Esophagus (tissue), 2 donors: ENCODE measurements around the gene INCA1. TPM values are rescaled to one million over a fixed set of nuclear protein-coding genes. Genes with fewer than 3 reads are reported as not detected.

Experiments used
- H3K27ac ChIP-seq, 2 donors: one replicate each; pipeline ENCODE4 v1.5.1; 2013; ENCODE audit warnings: low read depth in 2 of 2, mild to moderate bottlenecking in 2 of 2, inconsistent platforms in 1 of 2, low read length in 1 of 2, moderate library complexity in 1 of 2
- H3K27me3 ChIP-seq, 2 donors: one replicate each; pipeline ENCODE4 v1.6.1; 2013; ENCODE audit warnings: low read length in 2 of 2, control low read depth in 1 of 2, mild to moderate bottlenecking in 1 of 2; ENCODE audit not compliant: insufficient read depth in 2 of 2, control insufficient read depth in 1 of 2
- H3K36me3 ChIP-seq, 2 donors: one replicate each; pipeline ENCODE4 v1.6.1; 2013; ENCODE audit warnings: low read length in 1 of 2; ENCODE audit not compliant: control insufficient read depth in 2 of 2, insufficient read depth in 2 of 2
- H3K4me1 ChIP-seq, 2 donors: one replicate each; pipeline ENCODE4 v1.6.1; 2013; ENCODE audit warnings: low read length in 1 of 2; ENCODE audit not compliant: control insufficient read depth in 2 of 2, insufficient read depth in 2 of 2
- H3K4me3 ChIP-seq, 2 donors: one replicate each; pipeline ENCODE4 v1.5.1; 2013; ENCODE audit warnings: low read length in 2 of 2, mild to moderate bottlenecking in 2 of 2, low read depth in 1 of 2, moderate library complexity in 1 of 2
- H3K9me3 ChIP-seq, 2 donors: one replicate each; pipeline ENCODE4 v1.6.1; 2013; ENCODE audit warnings: mild to moderate bottlenecking in 2 of 2, low read depth in 1 of 2, low read length in 1 of 2, moderate library complexity in 1 of 2; ENCODE audit not compliant: control insufficient read depth in 2 of 2, insufficient read depth in 1 of 2
- WGBS, 2 donors: extraction: QIAGEN DNeasy Blood & Tissue Kit; methylation state at CpG; one replicate each; pipeline ENCODE4 v1.1.7; 2013; 5-methylcytosine and 5-hydroxymethylcytosine counted together
- polyA plus RNA-seq, 2 donors: library from polyadenylated mRNA; stranded (reverse); fragments of 200-250 nt; gene quantifications; one replicate each; pipeline ENCODE4 v1.2.3, GENCODE V29; 2013
- donor health status: healthy with polysubstance abuse.
- donor health status: Bipolar disorder and iron deficiency.

INCA1 gene
- polyA plus RNA-seq, 2 donors = 0.67 to 1.2 TPM

DNA sequence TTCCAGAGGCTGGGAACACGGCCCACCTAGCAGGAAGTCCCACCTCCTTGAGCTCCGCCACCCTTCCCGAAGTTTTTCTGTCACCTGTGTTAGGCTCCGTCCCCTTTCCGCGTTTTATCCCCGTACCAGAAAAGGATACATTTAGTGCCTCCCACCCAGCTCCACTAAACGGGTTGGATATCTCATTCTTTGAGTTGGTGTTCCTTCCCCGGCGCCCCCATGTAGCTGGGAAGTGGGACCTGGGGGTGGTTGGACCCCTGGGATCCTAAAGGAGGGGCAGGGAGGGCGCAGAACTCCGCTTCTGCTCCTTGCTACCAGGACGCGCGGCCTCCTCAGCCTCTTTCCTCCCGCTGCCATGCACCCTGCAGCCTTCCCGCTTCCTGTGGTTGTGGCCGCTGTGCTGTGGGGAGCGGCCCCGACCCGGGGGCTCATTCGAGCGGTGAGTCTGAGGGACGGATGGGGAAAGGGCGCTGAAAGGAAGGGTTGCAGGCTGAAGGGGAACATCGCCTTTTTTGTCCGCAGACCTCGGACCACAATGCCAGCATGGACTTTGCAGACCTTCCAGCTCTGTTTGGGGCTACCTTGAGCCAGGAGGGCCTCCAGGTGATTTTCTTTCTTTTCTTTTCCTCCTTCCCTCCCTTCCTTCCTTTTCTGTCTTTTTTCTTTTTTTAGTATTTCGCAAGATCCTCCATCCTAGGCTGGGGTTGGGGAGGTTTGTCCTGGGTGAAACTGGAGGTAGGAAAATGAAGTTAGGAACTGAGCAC lies 56.6 kb downstream of the INCA1 start:
- WGBS, 2 donors = 1% methylated on average over 28 to 29 of the region's 29 CpGs
- peaks cover 5 to 39% of the 10 kb centered on the region in 2 donors for H3K36me3 ChIP-seq
- no peaks in the 10 kb centered on the region for H3K9me3 ChIP-seq

GRCh38 chr17:4939796-4940554 lies 57.3 kb downstream of the INCA1 start, which contains the start of the genes RNF167 and SLC25A11:
TSS of gene RNF167 (plus strand) at chr17:4940268. CDS start at chr17:4940910, 642 bp downstream.
TSS of gene SLC25A11 (minus strand) at chr17:4940046. CDS start at chr17:4939910, 136 bp downstream.
- H3K9me3 ChIP-seq = no peaks in the 10 kb centered on the region
- peak within 1 kb of the TSS; percentile 90 to 99 for H3K27ac ChIP-seq
- H3K36me3 ChIP-seq = peaks cover 5 to 39% of the 10 kb centered on the region in 2 donors
- 0% methylated on average over 69 to 72 of the region's 72 CpGs for WGBS, 2 donors
- H3K27me3 ChIP-seq = no peaks in the 10 kb centered on the region
- H3K4me3 ChIP-seq = peak within 1 kb of the TSS; percentile 76 to 83
- peaks cover 6 to 9% of the 10 kb centered on the region in 2 donors for H3K4me1 ChIP-seq

More for the DNA sequence above, 56.6 kb downstream of the INCA1 start:
- peaks cover 8 to 14% of the 10 kb centered on the region in 2 donors for H3K4me1 ChIP-seq
- H3K27ac ChIP-seq = peak overlapping the region; percentile 90 to 99
- H3K4me3 ChIP-seq = peak overlapping the region; percentile 76 to 83
- H3K27me3 ChIP-seq = no peaks in the 10 kb centered on the region

GRCh38 chr17:4939546-4939795 lies 57.9 kb downstream of the INCA1 start:
- 0% methylated on average over 16 of the region's 16 CpGs for WGBS, 2 donors
- Histone ChIP-seq H3K4me1 (peaks cover 6 to 7% of the 10 kb centered on the region in 2 donors), H3K36me3 (peaks cover 5 to 34% of the 10 kb centered on the region in 2 donors), H3K4me3 (peak overlapping the region; percentile 76 to 83), H3K9me3 (no peaks in the 10 kb centered on the region), H3K27me3 (no peaks in the 10 kb centered on the region), H3K27ac (peak overlapping the region; percentile 90 to 99)

DNA sequence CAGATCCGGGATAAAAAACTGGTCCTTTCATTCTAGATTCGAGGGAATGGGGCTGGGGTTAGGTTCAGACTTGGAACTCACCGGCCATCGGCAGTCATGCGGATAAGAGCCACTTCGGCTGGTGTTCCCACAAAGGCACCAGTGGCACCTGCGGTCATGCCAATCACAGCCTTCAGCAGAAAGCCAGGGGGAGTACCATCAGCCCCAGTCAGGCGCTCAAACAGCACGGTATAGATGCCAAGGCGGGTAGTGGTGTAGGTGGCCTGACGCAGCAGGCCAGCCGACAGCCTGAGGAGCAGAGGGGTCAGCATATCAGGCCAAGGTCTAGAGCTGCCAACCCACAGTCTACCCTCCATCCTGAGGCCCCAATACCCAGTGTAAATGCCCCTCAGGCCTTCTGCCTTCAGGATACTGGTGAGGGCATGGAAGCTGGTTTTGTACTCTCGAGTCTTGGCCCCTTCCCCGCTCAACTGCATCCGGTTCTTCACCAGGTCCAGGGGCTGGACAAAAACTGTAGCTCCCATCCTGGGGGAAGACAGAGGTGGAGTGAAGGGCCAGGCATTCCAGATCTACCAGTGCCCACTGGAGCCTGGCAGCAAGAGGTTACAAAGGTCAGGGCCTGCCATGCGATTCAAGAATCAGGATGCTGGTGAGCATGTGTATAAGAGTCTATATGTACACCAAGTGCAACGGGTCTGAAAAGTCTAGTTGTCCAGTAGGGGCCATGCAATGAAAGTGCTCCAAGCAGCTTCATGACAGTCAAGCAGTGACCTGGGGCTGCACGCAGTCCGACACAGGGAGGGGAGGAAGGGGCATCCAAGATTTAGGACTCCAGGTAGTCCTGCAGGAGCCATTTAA lies 58.4 kb downstream of the INCA1 start:
- H3K36me3 ChIP-seq = peaks cover 5 to 33% of the 10 kb centered on the region in 2 donors
- peak overlapping the region; percentile 90 to 99 for H3K27ac ChIP-seq
- H3K4me1 ChIP-seq = peaks cover 6% of the 10 kb centered on the region in 2 donors
- H3K27me3 ChIP-seq = no peaks in the 10 kb centered on the region
- 44 to 48% methylated on average over 19 of the region's 19 CpGs for WGBS, 2 donors
- H3K9me3 ChIP-seq = no peaks in the 10 kb centered on the region
- H3K4me3 ChIP-seq = peak overlapping the region; percentile 76 to 83

Other genes starting within 250 kb of the INCA1 start
- gene TM4SF5, start 225.6 kb downstream of the INCA1 start, polyA plus RNA-seq = under 1 TPM in 1 of 2 donors, not detected in 1; 0.07 TPM
- 1 to 10 TPM; 1.3 to 1.5 TPM for gene VMO1, start 211.2 kb downstream of the INCA1 start, polyA plus RNA-seq
- under 1 TPM in 1 of 2 donors, not detected in 1; 0.38 TPM for gene GLTPD2, start 208.6 kb downstream of the INCA1 start, polyA plus RNA-seq
- gene PSMB6, start 201.4 kb downstream of the INCA1 start, polyA plus RNA-seq = 100 to 1,000 TPM; 110 to 248 TPM
- gene PLD2, start 190.4 kb downstream of the INCA1 start, polyA plus RNA-seq = 10 to 100 TPM; 66.9 to 67.4 TPM
- 100 to 1,000 TPM in 1 of 2 donors, 10 to 100 TPM in 1; 86.1 to 161 TPM for gene MINK1, start 164.2 kb downstream of the INCA1 start, polyA plus RNA-seq
- under 1 TPM; 0.58 to 0.71 TPM for gene C17orf107, start 98.0 kb downstream of the INCA1 start, polyA plus RNA-seq
- under 1 TPM; 0.16 to 0.47 TPM for gene CHRNE, start 94.4 kb downstream of the INCA1 start, polyA plus RNA-seq
- gene GP1BA, start 65.2 kb downstream of the INCA1 start, polyA plus RNA-seq = under 1 TPM; 0.02 to 0.12 TPM
- 10 to 100 TPM; 18.3 to 43.4 TPM for gene SLC25A11, start 57.5 kb downstream of the INCA1 start, polyA plus RNA-seq
- gene RNF167, start 57.3 kb downstream of the INCA1 start, polyA plus RNA-seq = 100 to 1,000 TPM in 1 of 2 donors, 10 to 100 TPM in 1; 79.5 to 149 TPM
- gene PFN1, start 49.0 kb downstream of the INCA1 start, polyA plus RNA-seq = 100 to 1,000 TPM; 371 to 761 TPM
- 10 to 100 TPM in 1 of 2 donors, 1 to 10 TPM in 1; 1.7 to 10.8 TPM for gene ENO3, start 46.4 kb downstream of the INCA1 start, polyA plus RNA-seq
- gene SPAG7, start 29.7 kb downstream of the INCA1 start, polyA plus RNA-seq = 10 to 100 TPM; 48.9 to 56.4 TPM
- gene CAMTA2, start 9.8 kb downstream of the INCA1 start, polyA plus RNA-seq = 10 to 100 TPM; 26.3 to 50.8 TPM
- 10 to 100 TPM; 64.7 to 71.6 TPM for gene KIF1C, start 428 bp upstream of the INCA1 start, polyA plus RNA-seq
- gene SLC52A1, start 37.9 kb upstream of the INCA1 start, polyA plus RNA-seq = 1 to 10 TPM in 1 of 2 donors, under 1 TPM in 1; 0.92 to 3.1 TPM
- 1 to 10 TPM; 1.5 to 1.8 TPM for gene ZFP3, start 80.9 kb upstream of the INCA1 start, polyA plus RNA-seq
- 1 to 10 TPM; 4.3 to 5.8 TPM for gene ZNF232, start 114.4 kb upstream of the INCA1 start, polyA plus RNA-seq
- under 1 TPM; 0.02 to 0.04 TPM for gene USP6, start 118.5 kb upstream of the INCA1 start, polyA plus RNA-seq
- gene ZNF594, start 194.3 kb upstream of the INCA1 start, polyA plus RNA-seq = 1 to 10 TPM in 1 of 2 donors, under 1 TPM in 1; 0.86 to 1.7 TPM
- under 1 TPM; 0.18 to 0.29 TPM for gene SCIMP, start 237.3 kb upstream of the INCA1 start, polyA plus RNA-seq